HG03196 (cell line): Measurements from ENCODE around the gene KRTAP5-8.
"Not testable (repeated sequence)": the region's sequence is repeated elsewhere in the genome, so short reads cannot be mapped to it uniquely, and the experiment has no call there.

ENCODE experiments used
- ATAC-seq: cut with Tn5 transposase; IDR thresholded peaks from one replicate; pipeline ENCODE4 v1.9.1; 2021; ENCODE audit not compliant: unreplicated experiment

The KRTAP5-8 gene

GRCh38 chr11:71571101-71571850, 33.5 kb downstream of the KRTAP5-8 start:
- ATAC-seq: not testable (repeated sequence)

- no peak for ATAC-seq
Measured at GRCh38 chr11:71572811-71573210, 35.0 kb downstream of the KRTAP5-8 start.

- no peak for ATAC-seq
Measured at GRCh38 chr11:71574418-71574817, 36.6 kb downstream of the KRTAP5-8 start.

GRCh38 chr11:71575723-71576424, 38.0 kb downstream of the KRTAP5-8 start:
- no peak for ATAC-seq

GRCh38 chr11:71576688-71577465, 39.1 kb downstream of the KRTAP5-8 start:
- not testable (repeated sequence) for ATAC-seq

GRCh38 chr11:71577469-71578004, 39.7 kb downstream of the KRTAP5-8 start:
- ATAC-seq: no peak

- ATAC-seq: not testable (repeated sequence)
Measured at GRCh38 chr11:71579513-71579912, 41.7 kb downstream of the KRTAP5-8 start.

- no peak for ATAC-seq
Measured at GRCh38 chr11:71580057-71581003, 42.5 kb downstream of the KRTAP5-8 start.

- no peak for ATAC-seq
Measured at GRCh38 chr11:71581826-71582225, 44.0 kb downstream of the KRTAP5-8 start.

- no peak for ATAC-seq
Measured at GRCh38 chr11:71582309-71582895, 44.6 kb downstream of the KRTAP5-8 start, which contains the start of gene KRTAP5-11. Gene KRTAP5-11, minus strand, starts transcription at chr11:71582875. Its CDS starts 38 bp downstream, at chr11:71582837.

- ATAC-seq: not testable (repeated sequence)
Measured at GRCh38 chr11:71582969-71583368, 45.1 kb downstream of the KRTAP5-8 start.

GRCh38 chr11:71585673-71586072, 47.8 kb downstream of the KRTAP5-8 start:
- ATAC-seq: not testable (repeated sequence)

- ATAC-seq: not testable (repeated sequence)
Measured at GRCh38 chr11:71588314-71588713, 50.5 kb downstream of the KRTAP5-8 start.
